ENCODE measurements around the gene RASGRF1.
"Not testable (repeated sequence)": the region's sequence is repeated elsewhere in the genome, so short reads cannot be mapped to it uniquely, and the experiment has no call there.

Gene RASGRF1

DNA sequence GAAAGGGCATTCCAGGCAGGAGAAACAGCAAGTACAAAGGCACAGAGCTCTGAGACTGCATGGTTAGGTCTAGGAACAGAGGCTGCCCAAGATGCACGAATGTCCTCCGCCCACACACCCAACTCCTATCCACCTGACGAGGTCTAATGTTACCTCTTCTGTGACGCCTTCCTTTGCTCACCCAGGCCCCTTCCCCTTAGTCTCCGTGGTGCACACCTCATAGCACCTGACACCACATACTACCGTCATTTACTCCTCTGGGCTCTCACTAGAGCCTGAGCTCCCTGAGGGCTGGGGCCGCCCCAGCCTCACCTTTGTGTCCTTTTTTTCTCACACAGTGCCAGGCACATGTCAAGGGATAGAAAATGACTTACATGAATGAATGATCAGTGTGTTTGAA is 31.0 kb upstream of the RASGRF1 start:
- TF ChIP-seq, protein P1, sequence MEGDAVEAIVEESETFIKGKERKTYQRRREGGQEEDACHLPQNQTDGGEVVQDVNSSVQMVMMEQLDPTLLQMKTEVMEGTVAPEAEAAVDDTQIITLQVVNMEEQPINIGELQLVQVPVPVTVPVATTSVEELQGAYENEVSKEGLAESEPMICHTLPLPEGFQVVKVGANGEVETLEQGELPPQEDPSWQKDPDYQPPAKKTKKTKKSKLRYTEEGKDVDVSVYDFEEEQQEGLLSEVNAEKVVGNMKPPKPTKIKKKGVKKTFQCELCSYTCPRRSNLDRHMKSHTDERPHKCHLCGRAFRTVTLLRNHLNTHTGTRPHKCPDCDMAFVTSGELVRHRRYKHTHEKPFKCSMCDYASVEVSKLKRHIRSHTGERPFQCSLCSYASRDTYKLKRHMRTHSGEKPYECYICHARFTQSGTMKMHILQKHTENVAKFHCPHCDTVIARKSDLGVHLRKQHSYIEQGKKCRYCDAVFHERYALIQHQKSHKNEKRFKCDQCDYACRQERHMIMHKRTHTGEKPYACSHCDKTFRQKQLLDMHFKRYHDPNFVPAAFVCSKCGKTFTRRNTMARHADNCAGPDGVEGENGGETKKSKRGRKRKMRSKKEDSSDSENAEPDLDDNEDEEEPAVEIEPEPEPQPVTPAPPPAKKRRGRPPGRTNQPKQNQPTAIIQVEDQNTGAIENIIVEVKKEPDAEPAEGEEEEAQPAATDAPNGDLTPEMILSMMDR (IDR thresholded peaks at IDR 0.05; ENCODE audit: control extremely low read depth, extremely low read depth, low read depth, missing control alignments), result no peak
- CTCF ChIA-PET, result no interaction called here
- DNase-seq (ENCODE audit: extremely low spot score), result no peak
- POLR2A ChIA-PET, result no interaction called here

GRCh38 chr15:79117442-79118204 is 27.0 kb upstream of the RASGRF1 start:
- no peak for DNase-seq (ENCODE audit: extremely low spot score)
- ChIA-PET POLR2A (no interaction called here), CTCF (interaction anchor here (1.1 to 2.1 kb wide), 4 partner anchors 12 to 67 kb away, joined by 3 to 8 read pairs (median 6); no protein-coding TSS in a partner anchor)
- TF ChIP-seq, protein P1 (IDR thresholded peaks at IDR 0.05; ENCODE audit: control extremely low read depth, extremely low read depth, low read depth, missing control alignments), result no peak

DNA sequence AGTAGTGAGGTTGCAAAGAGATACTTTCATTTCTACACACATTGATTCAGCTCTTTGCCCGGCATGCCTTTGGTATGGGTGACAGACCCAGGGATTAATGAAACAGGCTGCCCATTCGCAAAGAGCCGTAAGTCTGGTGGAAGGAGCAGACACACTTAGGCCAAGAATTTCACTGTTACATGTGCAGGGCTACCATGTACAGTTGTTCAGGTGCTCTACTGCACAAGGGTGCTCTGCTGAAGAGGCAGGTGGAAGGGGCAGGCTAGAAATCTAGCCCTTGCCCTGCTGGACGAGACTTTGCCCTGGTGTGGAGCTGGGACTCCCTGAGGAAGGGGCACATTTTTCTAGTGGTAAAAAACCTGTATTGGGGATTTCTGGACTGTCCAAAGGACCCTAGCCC is 26.2 kb upstream of the RASGRF1 start:
- ChIA-PET POLR2A (no interaction called here), CTCF (interaction anchor here (1.2 to 1.5 kb wide), 2 partner anchors 8 to 41 kb away, joined by 3 read pairs; no protein-coding TSS in a partner anchor)
- TF ChIP-seq, protein P1 (IDR thresholded peaks at IDR 0.05; ENCODE audit: control extremely low read depth, extremely low read depth, low read depth, missing control alignments), result no peak
- DNase-seq (ENCODE audit: extremely low spot score), result no peak

- no peak for DNase-seq (ENCODE audit: extremely low spot score)
- TF ChIP-seq, protein P1 (IDR thresholded peaks at IDR 0.05; ENCODE audit: control extremely low read depth, extremely low read depth, low read depth, missing control alignments), result no peak
- CTCF ChIA-PET, result interaction anchor here (1.2 to 1.5 kb wide), 2 partner anchors 9 to 41 kb away, joined by 3 read pairs; no protein-coding TSS in a partner anchor
- POLR2A ChIA-PET, result no interaction called here
Measured at GRCh38 chr15:79115986-79116665, 25.5 kb upstream of the RASGRF1 start.

DNA sequence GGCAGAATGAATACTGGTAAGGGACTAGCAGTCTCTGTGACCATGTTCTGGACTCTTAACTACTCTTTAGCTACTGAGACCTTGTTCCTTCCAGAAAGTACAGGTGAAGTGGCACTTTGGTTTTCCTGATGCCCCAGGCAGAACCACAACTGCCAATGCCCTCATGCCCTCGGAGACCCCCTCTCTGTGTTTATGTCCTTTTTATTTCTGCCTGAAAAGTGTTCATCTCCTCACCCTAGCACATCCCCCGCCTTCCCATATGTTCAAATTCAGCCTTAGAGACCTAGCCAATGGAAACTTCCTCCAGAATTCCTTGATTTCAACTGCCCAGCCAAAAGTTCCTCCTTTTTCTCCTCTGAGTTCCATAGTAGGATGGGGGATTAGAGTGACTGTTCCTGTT is 23.3 kb upstream of the RASGRF1 start:
- POLR2A ChIA-PET, result no interaction called here
- TF ChIP-seq, protein P1 (IDR thresholded peaks at IDR 0.05; ENCODE audit: control extremely low read depth, extremely low read depth, low read depth, missing control alignments), result no peak
- no peak for DNase-seq (ENCODE audit: extremely low spot score)
- CTCF ChIA-PET, result no interaction called here

DNA sequence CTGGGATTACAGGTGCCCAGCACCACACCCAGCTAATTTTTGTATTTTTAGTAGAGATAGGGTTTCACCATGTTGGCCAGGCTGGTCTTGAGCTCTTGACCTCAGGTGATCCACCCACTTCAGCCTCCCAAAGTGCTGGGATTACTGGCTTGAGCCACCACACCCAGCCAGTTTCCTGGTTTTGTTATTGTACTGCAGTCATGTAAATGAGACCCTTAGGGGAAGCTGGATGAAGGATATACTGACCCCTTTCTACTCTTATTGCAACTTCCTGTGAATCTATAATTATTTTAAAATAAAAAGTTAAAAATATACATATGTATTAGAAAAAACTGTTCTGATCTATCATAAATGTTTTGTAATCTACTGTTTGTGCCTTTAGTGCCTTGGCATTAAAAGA is 20.8 kb upstream of the RASGRF1 start:
- CTCF ChIA-PET; DNase-seq (ENCODE audit: extremely low spot score); POLR2A ChIA-PET: not testable (repeated sequence)

DNA sequence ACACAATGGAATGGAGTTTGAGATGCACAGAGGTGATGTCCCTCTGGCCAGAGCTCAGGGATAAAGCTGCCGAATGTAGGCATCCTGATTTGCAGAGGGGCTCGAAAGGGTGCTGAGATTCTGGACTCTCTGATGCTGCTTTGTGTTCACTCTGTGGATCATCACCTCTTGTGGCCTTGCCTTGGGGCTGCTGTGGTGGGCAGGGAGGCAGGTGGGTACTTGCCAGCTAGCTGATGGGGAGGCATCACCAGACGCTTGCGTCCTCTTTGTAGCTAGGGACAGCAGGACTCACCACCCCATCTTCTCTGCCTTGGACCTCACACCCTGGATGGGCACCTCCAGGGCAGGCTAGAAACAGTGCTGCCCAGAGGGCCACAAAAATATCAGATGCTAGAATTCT is 14.6 kb upstream of the RASGRF1 start:
- ChIA-PET CTCF (interaction anchor here (1.1 to 3.0 kb wide), 4 partner anchors 11 to 79 kb away, joined by 3 to 8 read pairs (median 5); no protein-coding TSS in a partner anchor), POLR2A (no interaction called here)
- DNase-seq (ENCODE audit: extremely low spot score), result no peak
- TF ChIP-seq, protein P1 (IDR thresholded peaks at IDR 0.05; ENCODE audit: control extremely low read depth, extremely low read depth, low read depth, missing control alignments), result no peak
